IMR-90 (cell line): Measurements from ENCODE around the gene RSPH10B2. TPM values are rescaled to one million over a fixed set of nuclear protein-coding genes. Genes with fewer than 3 reads are reported as not detected.

Source experiments
- ATAC-seq: fragments of 200-7000 bp; cut with Tn5 transposase; 2 replicates; pipeline ENCODE4 v1.9.1; 2020; ENCODE audit warnings: low read depth, mild to moderate bottlenecking, moderate library complexity
- BruUV-seq: library from RNA; stranded (reverse); fragments of 400-500 nt; replicated peaks from 2 replicates; lab custom pipeline; 2021; lab: Mats Ljungman, UMichigan
- CTCF ChIA-PET: fragments of 300-600 bp; formaldehyde crosslinking; extraction: SDS; loops from one replicate; lab custom pipeline; 2021; ENCODE audit warnings: antibody characterized with exemption; lab: Yijun Ruan, JAX
- POLR2A ChIA-PET: fragments of 300-600 bp; sonication (Branson Sonifier 250); formaldehyde crosslinking; loops from one replicate; lab custom pipeline; 2022; ENCODE audit warnings: antibody characterized with exemption; ENCODE audit not compliant: unreplicated experiment; lab: Charles Lee
- DNase-seq: peaks from one replicate; pipeline ENCODE4 v3.0.0; 2013
- H2AFZ ChIP-seq: replicated peaks from 2 replicates; pipeline ENCODE3; 2013; ENCODE audit warnings: low read length, mild to moderate bottlenecking; ENCODE audit not compliant: poor library complexity
- H2AK5ac ChIP-seq: 2 replicates; pipeline ENCODE4 v1.6.1; 2013; ENCODE audit warnings: low read depth, low read length, inconsistent platforms
- H2AK9ac ChIP-seq: replicated peaks from 2 replicates; pipeline ENCODE3; 2013; ENCODE audit warnings: mild to moderate bottlenecking, low read depth, low read length, moderate library complexity; ENCODE audit not compliant: poor library complexity
- H2BK120ac ChIP-seq: 2 replicates; pipeline ENCODE4 v1.6.1; 2013; ENCODE audit warnings: low read depth, low read length, inconsistent platforms
- H2BK15ac ChIP-seq: 3 replicates; pipeline ENCODE4 v1.6.1; 2013; ENCODE audit warnings: low read depth, low read length, inconsistent platforms
- H2BK20ac ChIP-seq: 2 replicates; pipeline ENCODE4 v1.6.1; 2013; ENCODE audit warnings: low read depth, mild to moderate bottlenecking, inconsistent platforms, low read length, moderate library complexity
- H2BK5ac ChIP-seq: 2 replicates; pipeline ENCODE4 v1.6.1; 2013; ENCODE audit warnings: mild to moderate bottlenecking, low read depth, low read length, inconsistent platforms; ENCODE audit not compliant: poor library complexity, severe bottlenecking
- H3K14ac ChIP-seq: replicated peaks from 2 replicates; pipeline ENCODE4 v1.6.1; 2013; ENCODE audit warnings: low read depth, low read length, inconsistent platforms
- H3K18ac ChIP-seq: 2 replicates; pipeline ENCODE4 v1.6.1; 2013; ENCODE audit warnings: low read depth, low read length, control low read depth
- H3K23ac ChIP-seq: 2 replicates; pipeline ENCODE4 v1.6.1; 2013; ENCODE audit warnings: low read depth, low read length, inconsistent platforms
- H3K27ac ChIP-seq: 2 replicates; pipeline ENCODE4 v1.5.1; 2013; ENCODE audit warnings: mild to moderate bottlenecking, control low read depth, low read length; ENCODE audit not compliant: insufficient read depth
- H3K27me3 ChIP-seq: 2 replicates; pipeline ENCODE4 v1.6.1; 2013; ENCODE audit warnings: low read length; ENCODE audit not compliant: control insufficient read depth, insufficient read depth
- H3K36me3 ChIP-seq: 2 replicates; pipeline ENCODE4 v1.6.1; 2013; ENCODE audit warnings: low read length, mixed read lengths; ENCODE audit not compliant: control insufficient read depth, insufficient read depth
- H3K4ac ChIP-seq: 2 replicates; pipeline ENCODE4 v1.6.1; 2013; ENCODE audit warnings: low read depth, low read length, inconsistent platforms
- H3K4me1 ChIP-seq: 2 replicates; pipeline ENCODE4 v1.6.1; 2013; ENCODE audit warnings: low read length, mixed read lengths; ENCODE audit not compliant: control insufficient read depth, insufficient read depth
- H3K4me2 ChIP-seq: 2 replicates; pipeline ENCODE4 v1.6.1; 2013; ENCODE audit warnings: low read depth, mild to moderate bottlenecking, control low read depth, low read length, moderate library complexity
- H3K4me3 ChIP-seq: 2 replicates; pipeline ENCODE4 v1.5.1; 2013; ENCODE audit warnings: low read depth, mild to moderate bottlenecking, control low read depth, low read length, moderate library complexity; ENCODE audit not compliant: insufficient read depth
- H3K56ac ChIP-seq: 2 replicates; pipeline ENCODE4 v1.6.1; 2013; ENCODE audit warnings: low read length, inconsistent platforms; ENCODE audit not compliant: insufficient read depth; ENCODE audit errors: extremely low read depth
- H3K79me1 ChIP-seq, 2 experiments: 2 replicates each; pipeline ENCODE4 v1.6.1; 2013; ENCODE audit warnings: low read length in 2 of 2, inconsistent platforms in 1 of 2, low read depth in 1 of 2
- H3K9ac ChIP-seq: 2 replicates; pipeline ENCODE4 v1.6.1; 2013; ENCODE audit warnings: low read depth, low read length, control low read depth
- H3K9me1 ChIP-seq: 2 replicates; pipeline ENCODE4 v1.6.1; 2013; ENCODE audit warnings: low read length, inconsistent platforms; ENCODE audit not compliant: insufficient read depth
- H3K9me3 ChIP-seq: 2 replicates; pipeline ENCODE4 v1.6.1; 2013; ENCODE audit warnings: low read length; ENCODE audit not compliant: control insufficient read depth, insufficient read depth
- H4K20me1 ChIP-seq: 2 replicates; pipeline ENCODE4 v1.6.1; 2013; ENCODE audit warnings: low read length, inconsistent platforms; ENCODE audit not compliant: insufficient read depth
- H4K5ac ChIP-seq: 2 replicates; pipeline ENCODE4 v1.6.1; 2013; ENCODE audit warnings: mild to moderate bottlenecking, low read depth, low read length, control low read depth
- H4K8ac ChIP-seq, 2 experiments: 2 replicates each; pipeline ENCODE4 v1.6.1; 2013; ENCODE audit warnings: low read depth in 2 of 2, low read length in 2 of 2, control low read depth in 1 of 2, inconsistent platforms in 1 of 2
- H4K91ac ChIP-seq: 2 replicates; pipeline ENCODE4 v1.6.1; 2013; ENCODE audit warnings: low read depth, low read length, inconsistent platforms; ENCODE audit not compliant: insufficient read depth
- MAFK ChIP-seq: IDR thresholded peaks from 2 replicates; pipeline ENCODE4 v1.6.1; 2012; ENCODE audit warnings: low read depth, low read length, improper control_type of control experiment
- POLR2A ChIP-seq: IDR thresholded peaks from 2 replicates; pipeline ENCODE4 v1.6.1; 2012; ENCODE audit warnings: mild to moderate bottlenecking, low read depth, low read length
- RAD21 ChIP-seq: IDR thresholded peaks from 2 replicates; pipeline ENCODE4 v1.6.1; 2012; ENCODE audit warnings: low read length, improper control_type of control experiment
- USF2 ChIP-seq: fragments of 150-350 bp; IDR thresholded peaks from 2 replicates; pipeline ENCODE4 v1.6.1; 2017; ENCODE audit warnings: mild to moderate bottlenecking, antibody characterized with exemption, low read length, low read depth
- WGBS, 2 experiments: methylation state at CpG; one replicate each; pipeline versions ENCODE4 v1.1.5 to v1.1.7; 2013; ENCODE audit warnings: missing lambda C conversion rate in 2 of 2; ENCODE audit not compliant: insufficient read length in 1 of 2; ENCODE audit errors: extremely low coverage in 2 of 2; 5-methylcytosine and 5-hydroxymethylcytosine counted together
- dilution Hi-C: fragments of 300-500 bp; cut with HindIII; formaldehyde crosslinking; loops from one replicate; pipeline ENCODE4 v1.14.3; 2018; ENCODE audit warnings: low sequenced_read_pairs; ENCODE audit not compliant: unreplicated experiment
- in situ Hi-C: fragments of 300-500 bp; cut with MboI; formaldehyde crosslinking; loops from 3 replicates; pipeline ENCODE4 v1.14.3; 2019; ENCODE audit warnings: low sequenced_read_pairs, inconsistent platforms, mixed read lengths
- intact Hi-C: fragments of 100-400 bp; cut with micrococcal nuclease; formaldehyde crosslinking; loops from 2 replicates; pipeline ENCODE4 v1.10.0; 2022
- polyA plus RNA-seq, 3 experiments: library from polyadenylated mRNA; depleted of rRNA; stranded (reverse); fragments of >200 nt; gene quantifications; 2 replicates each; pipeline ENCODE4 v1.2.3, GENCODE V29; 2012; ENCODE audit warnings: low replicate concordance in 1 of 3
- total RNA-seq: library from RNA; depleted of rRNA; stranded (reverse); fragments of >200 nt; gene quantifications from 2 replicates; pipeline ENCODE4 v1.2.3, GENCODE V29; 2012

RSPH10B2 gene
- total and polyA plus RNA-seq, 2 of the 4 experiments (the other 2 are of a cell fraction) = not detected

GRCh38 chr7:6705959-6706665 is 47.8 kb upstream of the RSPH10B2 start (continued):
- no peak for TF ChIP-seq MAFK

GRCh38 chr7:6706666-6707407 is 47.1 kb upstream of the RSPH10B2 start, which contains the start of gene ZNF12:
Gene ZNF12, minus strand, starts transcription at chr7:6706947. Its CDS starts 1,774 bp downstream, at chr7:6705173.
- Histone ChIP-seq H3K36me3 (peaks cover 24% of the 10 kb centered on the region), H3K18ac (peak within 1 kb of the TSS; percentile 37), H3K9me3 (peaks cover 24% of the 10 kb centered on the region), H3K4me2 (peak within 1 kb of the TSS; percentile 100), H4K5ac (peak within 1 kb of the TSS; percentile 98), H4K8ac (peak within 1 kb of the TSS; percentile 99), H3K56ac (peak within 1 kb of the TSS; percentile 53; the same call in 1 of the 2 replicates), H3K4ac (peak within 1 kb of the TSS; percentile 69), H3K9me1 (no peaks in the 10 kb centered on the region), H4K20me1 (peaks cover 11% of the 10 kb centered on the region), H3K4me1 (no peaks in the 10 kb centered on the region), H3K4me3 (peak within 1 kb of the TSS; percentile 91), H2BK15ac (peak within 1 kb of the TSS; percentile 21; the same call in 1 of the 3 replicates), H3K27me3 (no peaks in the 10 kb centered on the region), H2BK20ac (no peak within 1 kb of the TSS), H2AK5ac (peak within 1 kb of the TSS; percentile 93), H4K91ac (peak within 1 kb of the TSS; percentile 75), H3K27ac (peak within 1 kb of the TSS; percentile 62), H2AK9ac (peak within 1 kb of the TSS; percentile 89), H2BK5ac (peak within 1 kb of the TSS; percentile 71), H2AFZ (peak within 1 kb of the TSS; percentile 90), H2BK120ac (peak within 1 kb of the TSS; percentile 7; the same call in 1 of the 2 replicates), H3K79me1 (peaks cover 24 to 26% of the 10 kb centered on the region in 2 experiments), H3K23ac (peak within 1 kb of the TSS; percentile 63; the same call in 1 of the 2 replicates), H3K9ac (peak within 1 kb of the TSS; percentile 71), H3K14ac (peak within 1 kb of the TSS; percentile 79)
- CTCF ChIA-PET = no interaction called here
- DNase-seq (peak; percentile 92), ATAC-seq (peak; percentile 96)
- POLR2A ChIA-PET = no interaction called here
- in situ Hi-C loops (no loop called here), intact Hi-C loops (loop anchor here (1.0 kb wide), 1 partner anchor 22 kb away; no protein-coding TSS in a partner anchor), dilution Hi-C loops (no loop called here)
- TF ChIP-seq RAD21 = no peak
- peak; percentile 40; the same call in 1 of the 2 replicates for TF ChIP-seq USF2
- TF ChIP-seq POLR2A = peak; percentile 75
- 1% methylated on average over 35 of the region's 65 CpGs; no CpG with 5 or more reads in 1 of the 2 experiments for WGBS, 2 experiments
- no TSS peak for BruUV-seq
